SH-SY5Y (cell line): ENCODE measurements around the gene NPLOC4.

Source experiments
- GATA2 ChIP-seq: IDR thresholded peaks from 2 replicates; pipeline ENCODE4 v1.6.1; 2011; ENCODE audit warnings: mild to moderate bottlenecking, low read depth, low read length
- GATA3 ChIP-seq: IDR thresholded peaks from 2 replicates; pipeline ENCODE4 v1.6.1; 2011; ENCODE audit warnings: low read depth, mild to moderate bottlenecking, low read length, moderate library complexity

DNA sequence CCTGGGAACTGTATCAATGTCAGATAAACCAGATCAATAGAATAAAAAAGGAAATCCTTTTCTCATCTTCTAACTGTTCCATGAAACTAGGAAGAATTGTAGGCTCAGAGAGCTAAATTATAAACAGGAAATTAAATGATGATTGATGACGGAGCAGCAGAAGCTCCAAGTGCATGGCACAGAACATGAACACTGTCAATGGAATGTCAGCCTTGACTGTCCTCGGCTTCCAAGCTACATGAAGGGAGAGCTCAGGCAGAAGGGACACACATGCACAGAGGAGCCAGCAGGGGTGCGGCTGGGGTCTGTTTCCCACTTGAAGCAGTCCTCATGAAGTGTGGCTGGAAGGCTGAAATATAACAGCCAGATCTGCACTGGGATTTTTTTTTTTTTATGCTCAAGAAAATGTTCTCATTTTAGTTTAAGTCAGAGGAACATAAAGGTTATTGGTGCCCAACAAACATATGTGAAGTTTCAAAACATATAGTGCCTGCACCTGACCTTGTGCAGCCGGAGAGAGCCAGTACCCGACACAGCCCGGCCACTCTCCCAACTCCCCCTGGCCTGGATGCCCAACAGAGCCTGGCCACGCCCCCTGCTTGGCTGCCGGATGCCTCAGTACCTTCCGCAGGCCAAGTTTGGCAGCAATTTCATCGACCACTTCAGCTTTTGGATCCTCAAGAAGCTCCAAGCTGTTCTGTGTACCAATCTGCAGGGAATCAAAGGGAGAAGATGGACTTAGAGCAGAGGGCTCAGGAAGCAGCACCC lies 37.0 kb downstream of the NPLOC4 start:
- TF ChIP-seq GATA2, result no peak
- no peak for TF ChIP-seq GATA3
